Measurements from ENCODE around the gene EPB41L5.

GRCh38 chr2:120013597-120014223 is 833 bp downstream of the EPB41L5 start:
- TF ChIP-seq POLR2A (IDR thresholded peaks at IDR 0.05; ENCODE audit: low read length), result no peak
- TF ChIP-seq GATA1 (IDR thresholded peaks at IDR 0.05; ENCODE audit: low read depth, low read length), result no peak

Data from erythroblast (primary cell).